Renal pelvis (tissue), 12 donors: Measurements from ENCODE around the gene TNFRSF18. TPM values are rescaled to one million over a fixed set of nuclear protein-coding genes. Genes with fewer than 3 reads are reported as not detected.
"Not testable (repeated sequence)": the region's sequence is repeated elsewhere in the genome, so short reads cannot be mapped to it uniquely, and the experiment has no call there.

Source experiments
- DNase-seq: peaks from one replicate; pipeline ENCODE4 v3.0.0-alpha.2; 2013
- long read RNA-seq, 16 experiments: transcript quantifications; one replicate each; lab custom pipeline, GENCODE V29; 2026
- polyA plus RNA-seq, 3 donors: library from polyadenylated mRNA; unstranded; fragments of 120-200 nt; gene quantifications; one replicate each; pipeline ENCODE4 v1.2.1, GENCODE V29; 2013; ENCODE audit not compliant: insufficient read length in 3 of 3

The TNFRSF18 gene
- polyA plus RNA-seq, result 1 to 10 TPM in 1 of 3 donors, under 1 TPM in 2; 0.75 to 1.2 (median 0.89) TPM
- long read RNA-seq, donor 1, partial matches to known transcripts, result 0 of 2 reads
- long read RNA-seq, donor 1, other reads (novel, unspliced or antisense), result 0 of 2 reads
- long read RNA-seq, donor 2, result 0 reads
- long read RNA-seq, donor 3, result 0 reads
- long read RNA-seq, donor 4, partial matches to known transcripts, result 0 of 2 reads
- long read RNA-seq, donor 4, other reads (novel, unspliced or antisense), result 0 of 2 reads
- long read RNA-seq, donor 5, result 0 reads
- long read RNA-seq, donor 6, result 0 reads
- long read RNA-seq, donor 7, result 0 reads
- long read RNA-seq, donor 8, result 0 reads
- long read RNA-seq, donor 9, result 0 reads
- long read RNA-seq, donor 10, result 0 reads
- long read RNA-seq, donor 11, partial matches to known transcripts, result 0 of 2 reads
- long read RNA-seq, donor 11, other reads (novel, unspliced or antisense), result 0 of 2 reads
- long read RNA-seq, donor 12, partial matches to known transcripts, result 0 of 1 reads
- long read RNA-seq, donor 12, other reads (novel, unspliced or antisense), result 0 of 1 reads
- long read RNA-seq, donor 13, partial matches to known transcripts, result 0 of 1 reads
- long read RNA-seq, donor 13, other reads (novel, unspliced or antisense), result 0 of 1 reads
- long read RNA-seq, donor 14, result 0 reads
- long read RNA-seq, donor 15, partial matches to known transcripts, result 0 of 1 reads
- long read RNA-seq, donor 15, other reads (novel, unspliced or antisense), result 0 of 1 reads
- long read RNA-seq, donor 16, result 0 reads

- no peak for DNase-seq
Measured at GRCh38 chr1:1206376-1206965, at the start of gene TNFRSF18. TNFRSF18 (minus strand) TSS chr1:1206592; CDS start chr1:1206571, 21 bp downstream.

GRCh38 chr1:1255611-1256010, 49.2 kb upstream of the TNFRSF18 start:
- no peak for DNase-seq

DNA sequence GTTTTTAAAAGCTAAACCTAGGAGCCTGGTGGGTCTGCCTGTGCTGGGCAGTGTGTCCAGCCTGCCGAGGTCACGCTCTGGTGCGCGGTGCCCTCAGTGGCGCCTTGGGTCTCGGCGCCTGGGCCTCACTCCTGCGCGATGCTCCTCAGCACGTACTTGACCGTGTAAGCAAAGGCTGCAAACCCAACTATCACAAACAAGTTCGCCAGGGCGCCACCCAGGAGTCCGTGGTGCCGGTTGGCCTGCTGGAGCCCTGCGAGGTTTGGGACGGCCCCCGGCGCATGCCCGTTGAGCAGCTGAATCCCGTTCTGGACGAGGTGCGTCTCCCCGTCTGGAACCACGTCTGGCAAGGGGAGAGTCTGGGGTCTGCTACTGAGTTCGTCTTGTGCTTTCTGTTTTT, 48.7 kb upstream of the TNFRSF18 start:
- DNase-seq, result no peak

DNA sequence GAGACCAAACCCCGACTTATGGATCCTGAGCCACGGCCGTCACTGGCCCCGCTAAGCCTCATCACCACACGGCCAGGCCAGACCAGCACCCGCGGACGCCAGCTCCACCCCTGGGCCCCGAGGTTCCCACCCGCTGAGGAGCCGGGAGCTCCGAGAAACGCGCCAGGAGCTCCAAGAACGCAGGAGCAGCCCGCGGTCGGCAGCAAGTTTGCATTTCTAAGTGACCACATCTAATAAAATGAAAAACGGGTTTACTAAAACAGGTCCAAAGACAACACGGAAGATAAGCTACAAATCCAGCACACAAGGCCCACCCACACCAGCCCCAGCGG, 48.2 kb upstream of the TNFRSF18 start:
- DNase-seq, result no peak

DNA sequence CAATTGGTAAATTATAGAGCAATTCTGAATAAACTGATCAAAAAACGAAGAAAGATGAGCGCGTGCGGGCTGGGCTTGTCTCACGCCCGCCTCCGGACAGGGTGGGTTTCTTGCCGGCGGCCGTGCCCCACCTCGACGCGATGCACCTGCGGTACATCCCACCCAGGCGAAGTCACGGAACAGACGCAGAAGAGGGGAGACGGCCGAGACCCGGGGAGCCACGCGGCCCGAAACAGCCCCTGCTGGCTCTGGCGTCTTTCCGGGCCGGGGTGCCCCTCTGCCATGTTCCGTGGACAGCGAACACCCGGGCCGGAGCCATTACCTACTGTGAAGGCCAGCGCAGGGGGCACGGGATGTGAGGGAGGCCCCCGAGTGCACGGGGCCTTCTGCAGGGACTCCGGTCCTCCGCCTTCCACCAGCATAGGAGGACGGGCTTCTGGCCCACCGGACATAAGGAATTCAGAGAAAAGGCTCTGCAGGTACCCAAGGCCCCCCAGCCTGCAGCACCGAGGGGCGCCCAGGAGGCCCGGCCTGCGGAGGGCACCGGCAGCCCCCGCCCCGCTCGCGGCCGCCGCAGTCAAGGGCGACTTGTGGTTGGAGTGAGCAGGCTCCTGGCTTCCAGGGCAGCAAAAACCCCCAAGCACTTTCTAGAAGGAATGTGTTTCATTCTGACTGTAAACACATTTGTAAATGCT, 47.7 kb upstream of the TNFRSF18 start:
- DNase-seq, result no peak

- no peak for DNase-seq
Measured at GRCh38 chr1:1253314-1253713, 46.9 kb upstream of the TNFRSF18 start.

DNA sequence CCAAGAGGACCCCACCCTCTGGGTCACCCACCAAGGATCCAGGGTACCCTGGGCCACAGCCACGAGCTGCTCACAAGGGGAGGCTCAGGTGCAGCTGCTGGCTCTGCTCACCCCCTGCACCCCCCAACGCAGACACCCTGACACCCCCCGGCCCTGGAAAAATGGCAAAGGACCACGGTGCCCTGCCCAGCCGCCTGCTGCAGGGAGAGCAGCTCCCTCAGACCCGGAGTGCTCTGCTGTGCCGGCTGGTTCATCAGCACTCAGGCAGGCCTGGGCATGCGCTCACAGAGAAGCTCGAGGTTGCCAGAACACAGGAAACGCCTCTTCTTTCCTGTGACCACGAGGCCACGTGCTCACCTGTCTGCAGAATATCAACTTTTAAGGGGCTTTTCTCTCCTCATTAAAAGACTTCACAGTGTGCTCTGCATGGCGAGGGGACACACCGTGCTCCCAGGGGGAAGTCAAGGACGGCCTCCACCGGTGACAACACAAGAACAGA, 44.4 kb upstream of the TNFRSF18 start:
- no peak for DNase-seq

- not testable (repeated sequence) for DNase-seq
Measured at GRCh38 chr1:1248009-1248913, 41.9 kb upstream of the TNFRSF18 start.

DNA sequence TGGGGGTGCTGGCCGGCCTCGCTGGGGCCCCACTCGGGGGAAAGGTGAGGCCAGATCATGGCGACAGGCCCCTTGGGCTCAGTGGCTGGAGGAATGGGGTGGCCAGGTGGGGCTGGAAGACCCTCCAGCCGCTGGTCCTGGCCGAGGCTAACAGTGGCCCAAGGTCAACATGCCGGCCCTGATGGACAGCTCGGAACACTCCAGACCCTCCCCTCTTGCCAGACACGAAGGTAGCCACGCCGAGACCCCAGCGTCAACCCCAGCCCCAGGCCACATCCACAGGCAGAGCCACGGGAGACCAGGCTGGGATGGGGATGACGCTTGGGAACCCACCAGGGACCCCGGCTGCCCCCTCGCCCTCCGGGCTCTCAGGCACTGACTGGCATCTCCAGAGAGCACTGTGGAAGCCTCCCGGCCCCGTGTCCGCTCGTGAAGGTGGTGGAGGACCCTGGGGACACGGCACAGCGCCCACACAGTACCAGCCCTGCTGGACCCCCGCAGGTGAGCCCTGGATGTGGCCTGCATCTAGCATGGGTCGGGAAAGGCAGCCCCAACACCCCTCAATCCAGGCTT, 41.0 kb upstream of the TNFRSF18 start:
- DNase-seq, result no peak

DNA sequence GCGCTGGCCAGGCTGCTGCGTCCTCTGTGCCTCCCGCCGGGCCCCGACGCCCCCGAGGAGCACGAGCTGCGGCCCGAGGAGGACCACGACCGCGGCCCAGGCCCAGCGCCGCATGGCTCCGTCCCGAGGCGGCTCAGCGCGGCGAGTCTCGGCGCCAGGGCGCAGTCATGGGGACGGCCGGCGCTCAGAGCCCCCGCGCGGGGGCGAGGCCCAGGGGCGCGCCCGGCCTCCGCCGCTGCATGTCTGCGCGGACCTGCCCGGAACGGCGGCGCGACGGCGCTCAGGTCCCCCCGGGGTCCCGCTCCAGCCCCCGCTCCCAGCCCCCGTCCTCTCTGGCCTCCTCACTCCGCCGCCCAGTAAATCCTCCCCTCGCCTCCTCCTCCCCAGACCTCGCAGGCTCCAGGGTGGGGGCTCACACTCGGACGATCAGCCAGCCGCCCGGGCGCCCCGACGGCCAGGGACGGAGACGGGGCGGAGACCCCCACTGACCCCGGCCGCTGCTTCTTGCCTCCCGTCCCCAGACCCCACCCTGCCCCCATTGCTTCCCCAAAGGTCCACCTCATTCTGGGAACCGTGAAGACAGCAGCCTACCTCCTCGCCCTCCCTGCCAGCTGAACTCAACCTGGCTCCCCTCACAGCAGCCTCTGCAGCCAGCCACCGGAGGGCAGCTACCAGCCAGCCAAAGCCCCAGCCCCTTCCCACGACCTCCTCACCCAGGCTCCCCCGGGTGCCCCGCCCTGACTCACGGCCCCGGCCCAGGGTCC, 40.4 kb upstream of the TNFRSF18 start, which contains the start of gene C1QTNF12:
Gene C1QTNF12 (minus strand): TSS at position 146 of the 764 bp plus-strand sequence. CDS start 32 bp downstream, at position 114.
- no peak for DNase-seq

DNA sequence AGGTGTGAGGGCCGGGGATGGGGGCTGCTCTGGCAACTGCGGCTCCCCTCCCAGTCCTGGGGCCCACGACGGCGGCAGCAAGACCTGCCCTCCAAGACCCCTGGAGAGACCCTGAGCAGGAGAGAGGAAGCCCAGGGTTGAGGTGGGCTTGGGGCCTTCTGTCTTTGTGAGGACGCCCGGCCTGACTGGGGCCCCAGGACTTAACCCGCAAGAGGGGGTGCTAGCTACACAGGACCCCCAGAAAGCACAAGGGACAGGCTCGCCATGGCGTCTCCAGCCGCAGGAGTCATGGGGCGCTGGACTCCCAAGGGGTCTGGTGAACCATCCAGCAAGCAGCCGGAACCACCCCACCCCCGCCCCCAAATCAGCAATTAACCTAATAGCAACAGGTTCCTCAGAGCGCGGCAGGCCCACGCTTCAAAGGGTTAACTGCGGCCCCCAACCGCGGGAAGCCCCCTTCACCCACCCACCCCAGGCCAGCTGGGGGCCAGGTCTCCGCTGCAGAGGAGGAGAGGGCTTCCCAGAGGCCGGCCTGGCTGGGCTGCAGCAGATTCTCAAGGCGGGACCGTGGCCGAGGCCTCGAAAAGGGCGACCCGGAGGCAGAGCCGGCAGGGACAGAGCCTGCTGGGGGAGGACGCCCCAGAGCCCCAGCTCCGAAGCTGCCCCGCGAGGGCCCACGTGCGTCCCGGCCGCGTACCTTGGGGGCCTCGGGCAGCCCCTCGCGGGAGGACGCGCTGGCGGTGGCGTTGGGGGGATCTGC, 39.6 kb upstream of the TNFRSF18 start:
- no peak for DNase-seq

- no peak for DNase-seq
Measured at GRCh38 chr1:1245178-1245816, 38.9 kb upstream of the TNFRSF18 start.

DNA sequence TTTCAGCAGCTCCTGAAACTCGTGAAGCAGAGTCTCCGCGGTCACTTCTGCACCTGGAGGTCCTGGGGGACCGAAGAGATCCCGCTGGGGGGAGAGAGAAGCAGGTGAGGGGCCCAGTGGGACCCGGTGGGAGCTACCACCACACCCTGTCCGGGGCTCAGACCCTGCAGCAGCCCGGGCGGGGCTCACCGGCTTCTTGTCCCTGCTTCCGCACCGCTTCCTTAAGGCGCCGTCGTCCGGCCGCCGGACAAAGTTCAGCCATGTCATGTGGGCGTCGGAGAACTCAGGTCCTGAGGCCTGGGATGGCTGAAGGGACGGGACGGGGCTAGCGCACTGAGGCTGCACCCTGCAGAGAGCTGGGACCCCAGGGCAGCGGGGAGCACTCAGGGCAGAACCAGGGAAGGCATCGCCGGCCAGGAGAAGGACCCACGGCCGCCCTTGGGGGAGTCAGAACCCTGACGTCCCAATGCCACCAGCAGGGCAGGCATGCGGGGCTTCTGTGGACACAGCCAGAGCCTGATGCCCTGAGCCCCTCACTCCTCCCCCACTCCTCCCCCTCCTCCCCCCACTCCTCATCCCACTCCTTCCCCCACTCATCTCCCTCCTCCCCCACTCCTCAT, 37.9 kb upstream of the TNFRSF18 start:
- DNase-seq, result no peak

DNA sequence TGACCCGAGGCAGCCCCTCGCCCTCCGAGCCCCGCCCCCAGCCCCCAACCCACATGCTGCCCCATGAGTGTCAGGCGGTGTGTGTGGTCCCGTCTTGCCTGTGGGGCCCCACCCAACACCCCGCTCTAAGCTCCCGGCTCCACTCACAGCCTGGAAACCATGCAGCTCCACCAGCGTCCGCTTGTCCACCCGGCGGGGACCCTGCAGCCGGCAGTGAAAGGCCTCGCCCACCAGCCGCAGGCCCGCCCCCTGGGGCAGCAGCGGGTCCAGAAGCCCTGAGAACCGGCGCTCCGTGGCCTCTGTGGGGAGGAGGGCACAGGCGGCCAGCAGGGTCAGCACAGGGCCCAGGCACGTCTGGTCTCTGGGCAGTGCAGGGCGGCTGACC, 37.4 kb upstream of the TNFRSF18 start:
- DNase-seq, result no peak

DNA sequence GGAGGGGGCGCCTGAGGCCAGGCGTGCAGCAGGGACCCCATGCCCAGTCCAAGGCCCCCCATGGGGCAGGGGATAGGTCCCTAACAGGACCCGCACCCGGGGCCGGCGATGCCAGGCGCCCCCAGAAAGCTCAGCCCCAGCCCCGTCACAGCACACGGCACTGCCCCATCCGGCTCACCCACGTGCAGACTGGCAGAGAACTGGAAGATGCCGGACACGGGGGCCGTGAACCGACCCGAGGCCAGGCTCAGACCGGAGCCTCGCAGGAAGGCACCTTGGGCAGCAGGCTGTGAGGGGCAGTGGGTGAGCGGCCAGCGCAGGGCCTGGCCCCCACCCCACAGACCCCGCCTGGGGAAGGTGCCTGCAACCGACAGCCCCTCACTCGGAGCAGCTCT, 36.9 kb upstream of the TNFRSF18 start:
- no peak for DNase-seq

DNA sequence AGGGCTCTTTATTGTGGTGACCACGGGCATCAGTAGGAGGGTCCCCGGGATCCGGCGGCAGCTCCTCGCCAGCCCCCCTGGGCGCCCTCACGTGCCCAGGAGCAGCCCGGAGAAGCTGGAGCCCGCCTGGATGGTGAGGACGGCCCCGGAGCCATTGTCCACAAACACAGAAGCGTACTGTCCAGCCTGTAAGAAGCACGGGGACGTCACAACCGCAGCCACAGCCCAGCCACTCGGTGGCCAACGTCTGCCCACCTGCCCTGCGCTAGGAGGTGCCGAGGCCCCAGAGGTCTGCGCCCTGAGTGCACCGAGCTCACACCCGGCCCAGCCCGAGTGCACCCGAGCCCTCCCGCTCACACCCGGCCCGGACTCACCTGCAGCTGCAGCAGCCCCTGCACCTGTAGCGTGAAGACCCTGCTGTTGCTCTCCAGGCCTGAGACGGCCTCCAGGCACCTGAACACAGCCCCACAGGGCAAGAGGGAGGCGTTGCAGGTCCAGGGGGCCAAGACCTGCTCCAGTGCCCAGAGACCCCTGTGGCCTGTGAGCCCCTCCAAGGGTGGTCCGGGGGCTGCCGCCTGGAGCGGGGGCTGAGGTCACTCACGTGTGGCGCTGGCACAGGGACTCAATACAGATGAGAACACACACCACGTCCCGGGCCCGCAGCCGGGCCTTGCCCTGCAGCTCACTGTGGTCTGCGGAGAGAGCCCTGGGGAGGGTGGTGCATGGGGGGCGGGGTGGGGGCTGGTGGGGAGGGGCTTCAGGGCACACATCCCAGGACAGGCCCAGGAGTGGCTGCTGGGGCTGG, 36.3 kb upstream of the TNFRSF18 start:
- no peak for DNase-seq

- no peak for DNase-seq
Measured at GRCh38 chr1:1241588-1242219, 35.3 kb upstream of the TNFRSF18 start.
